CD14-positive monocyte (primary cell): ENCODE measurements around the gene B3GAT2. TPM values are rescaled to one million over a fixed set of nuclear protein-coding genes. Genes with fewer than 3 reads are reported as not detected.

Experiments
- DNase-seq, 3 donors: peaks; one replicate each; pipeline ENCODE4 v3.0.0-alpha.2; 2011 to 2022
- H2AFZ ChIP-seq: 2 replicates; pipeline ENCODE4 v1.6.0; 2012; ENCODE audit warnings: mild to moderate bottlenecking, low read depth, low read length, inconsistent platforms; ENCODE audit not compliant: insufficient read depth, poor library complexity, severe bottlenecking
- H3K27ac ChIP-seq, 2 donors: 1 replicate in 1 of 2; 2 replicates in 1 of 2; pipeline ENCODE4 v1.5.1; 2012 to 2013; ENCODE audit warnings: low read length in 2 of 2, control low read depth in 1 of 2, inconsistent platforms in 1 of 2, low read depth in 1 of 2, mild to moderate bottlenecking in 1 of 2
- H3K27me3 ChIP-seq, 2 donors: one replicate each; pipeline versions ENCODE4 v1.6.0 to v1.6.1; 2011 to 2013; ENCODE audit warnings: low read length in 2 of 2; ENCODE audit not compliant: control insufficient read depth in 2 of 2, insufficient read depth in 2 of 2
- H3K36me3 ChIP-seq, 2 donors: replicated peaks in 1 of 2; 1 replicate in 1 of 2; 2 replicates in 1 of 2; pipeline versions ENCODE4 v1.5.1 to v1.6.1; 2012 to 2013; ENCODE audit warnings: low read length in 2 of 2, control low read depth in 1 of 2, inconsistent platforms in 1 of 2, mild to moderate bottlenecking in 1 of 2; ENCODE audit not compliant: insufficient read depth in 2 of 2, control insufficient read depth in 1 of 2
- H3K4me1 ChIP-seq, 2 donors: 1 replicate in 1 of 2; 2 replicates in 1 of 2; pipeline versions ENCODE4 v1.5.1 to v1.6.1; 2012 to 2013; ENCODE audit warnings: low read length in 2 of 2, control low read depth in 1 of 2, inconsistent platforms in 1 of 2, mild to moderate bottlenecking in 1 of 2, moderate library complexity in 1 of 2; ENCODE audit not compliant: insufficient read depth in 2 of 2, control insufficient read depth in 1 of 2
- H3K4me2 ChIP-seq: replicated peaks from 2 replicates; pipeline ENCODE3; 2012; ENCODE audit warnings: low read length, moderate library complexity, mild to moderate bottlenecking; ENCODE audit not compliant: poor library complexity, severe bottlenecking; ENCODE audit errors: extremely low read depth
- H3K4me3 ChIP-seq, 3 experiments: fragments of 200-600 bp in 1 of 3; sonication (generic) in 1 of 3; replicated peaks in 1 of 3; 1 replicate in 2 of 3; 2 replicates in 1 of 3; pipeline ENCODE4 v1.5.1; 2011 to 2013; ENCODE audit warnings: low read length in 3 of 3, mild to moderate bottlenecking in 3 of 3, control low read depth in 2 of 3, low read depth in 2 of 3, inconsistent platforms in 1 of 3, moderate library complexity in 1 of 3
- H3K79me2 ChIP-seq: 2 replicates; pipeline ENCODE4 v1.6.0; 2012; ENCODE audit warnings: mild to moderate bottlenecking, control low read depth, inconsistent platforms, low read length, moderate library complexity; ENCODE audit not compliant: insufficient read depth
- H3K9ac ChIP-seq: 2 replicates; pipeline ENCODE4 v1.6.0; 2017; ENCODE audit warnings: low read length, mild to moderate bottlenecking; ENCODE audit not compliant: insufficient read depth, poor library complexity, severe bottlenecking
- H3K9me3 ChIP-seq, 2 donors: replicated peaks in 1 of 2; 1 replicate in 1 of 2; 2 replicates in 1 of 2; pipeline versions ENCODE4 v1.5.1 to v1.6.1; 2012 to 2013; ENCODE audit warnings: low read length in 2 of 2, control low read depth in 1 of 2; ENCODE audit not compliant: control insufficient read depth in 1 of 2, insufficient read depth in 1 of 2
- H4K20me1 ChIP-seq: 2 replicates; pipeline ENCODE4 v1.6.0; 2012; ENCODE audit warnings: mild to moderate bottlenecking, low read length, control low read depth, moderate library complexity; ENCODE audit not compliant: insufficient read depth
- H3K27ac Mint-ChIP-seq, 7 donors: one replicate each; pipeline ENCODE4 v1.8.0; 2020; ENCODE audit warnings: mild to moderate bottlenecking in 7 of 7, mixed read lengths in 7 of 7, moderate library complexity in 6 of 7, inconsistent platforms in 2 of 7
- H3K27me3 Mint-ChIP-seq, 3 donors: one replicate each; pipeline ENCODE4 v1.8.0; 2021 to 2022; ENCODE audit warnings: low read depth in 3 of 3, mild to moderate bottlenecking in 3 of 3, mixed read lengths in 3 of 3, moderate library complexity in 3 of 3, inconsistent platforms in 1 of 3
- H3K36me3 Mint-ChIP-seq, 2 donors: one replicate each; pipeline ENCODE4 v1.8.0; 2020; ENCODE audit warnings: mixed read lengths in 2 of 2, inconsistent platforms in 1 of 2, mild to moderate bottlenecking in 1 of 2
- H3K4me1 Mint-ChIP-seq: one replicate; pipeline ENCODE4 v1.8.0; 2020; ENCODE audit warnings: mild to moderate bottlenecking, mixed read lengths
- H3K4me3 Mint-ChIP-seq, 2 donors: one replicate each; pipeline ENCODE4 v1.8.0; 2020; ENCODE audit warnings: mild to moderate bottlenecking in 2 of 2, mixed read lengths in 2 of 2, moderate library complexity in 1 of 2
- H3K9me3 Mint-ChIP-seq, 7 donors: one replicate each; pipeline ENCODE4 v1.8.0; 2020 to 2022; ENCODE audit warnings: mixed read lengths in 7 of 7, mild to moderate bottlenecking in 6 of 7, moderate library complexity in 6 of 7, inconsistent platforms in 2 of 7
- CTCF ChIP-seq: fragments of 200-600 bp; IDR thresholded peaks from one replicate; pipeline ENCODE4 v1.8.0; 2022; ENCODE audit warnings: antibody characterized with exemption, mild to moderate bottlenecking
- WGBS: methylation state at CpG from one replicate; pipeline ENCODE4 v1.1.5; 2013; ENCODE audit warnings: missing lambda C conversion rate; ENCODE audit not compliant: insufficient coverage; 5-methylcytosine and 5-hydroxymethylcytosine counted together
- intact Hi-C, 2 donors: fragments of 100-400 bp; cut with micrococcal nuclease; formaldehyde crosslinking; loops; one replicate each; pipeline versions ENCODE4 v1.15.0 to v1.15.1; 2023
- polyA plus RNA-seq, 3 donors: library from polyadenylated mRNA; depleted of rRNA in 1 of 3; unstranded in 2 of 3; stranded (reverse) in 1 of 3; fragments of 300-500 nt in 2 of 3; fragments of >200 nt in 1 of 3; fragmentation: Illumina TruSeq in 2 of 3; gene quantifications; 1 replicate in 2 of 3; 2 replicates in 1 of 3; pipeline ENCODE4 v1.2.3, GENCODE V29; 2012 to 2021

B3GAT2 gene
- polyA plus RNA-seq, 3 donors, result 0.03 to 0.05 TPM; not detected in 1

- Mint-ChIP-seq H3K27ac (no peak overlapping the region), H3K4me1 (no peaks in the 10 kb centered on the region), H3K27me3 (no peaks in the 10 kb centered on the region), H3K36me3 (peaks cover 15 to 23% of the 10 kb centered on the region in 2 donors), H3K4me3 (no peak overlapping the region), H3K9me3 (no peaks in the 10 kb centered on the region)
- no peaks in the 10 kb centered on the region for H4K20me1 ChIP-seq
- no peaks in the 10 kb centered on the region for H3K4me1 ChIP-seq
- no peak overlapping the region for H3K27ac ChIP-seq
- H2AFZ ChIP-seq, result no peak overlapping the region
- H3K9me3 ChIP-seq, result no peaks in the 10 kb centered on the region
- no peak overlapping the region for H3K4me3 ChIP-seq
- no peaks in the 10 kb centered on the region for H3K27me3 ChIP-seq
- no peak for DNase-seq
- peaks cover 5 to 38% of the 10 kb centered on the region in 2 donors for H3K36me3 ChIP-seq
- H3K79me2 ChIP-seq, result no peaks in the 10 kb centered on the region
- intact Hi-C loops, result no loop called here
- no peak overlapping the region for H3K4me2 ChIP-seq
- no peak for TF ChIP-seq CTCF
- no peak overlapping the region for H3K9ac ChIP-seq
These were observed 104.1 kb downstream of the B3GAT2 start for GRCh38 chr6:70852667-70853246.

GRCh38 chr6:70849348-70850069 lies 107.4 kb downstream of the B3GAT2 start:
- 100% methylated on average over 1 of the region's 1 CpG for WGBS
- Histone ChIP-seq H3K9ac (no peak overlapping the region), H3K4me1 (no peaks in the 10 kb centered on the region), H3K4me3 (no peak overlapping the region), H3K4me2 (no peak overlapping the region), H3K27me3 (no peaks in the 10 kb centered on the region), H2AFZ (no peak overlapping the region), H3K27ac (no peak overlapping the region), H3K36me3 (peaks cover 0 to 33% of the 10 kb centered on the region in 2 donors), H4K20me1 (no peaks in the 10 kb centered on the region), H3K79me2 (no peaks in the 10 kb centered on the region), H3K9me3 (no peaks in the 10 kb centered on the region)
- TF ChIP-seq CTCF, result no peak
- intact Hi-C loops, result no loop called here
- Mint-ChIP-seq H3K9me3 (peaks cover 0 to 3% (median 0%) of the 10 kb centered on the region in 7 donors), H3K4me3 (no peak overlapping the region), H3K27ac (no peak overlapping the region), H3K4me1 (no peaks in the 10 kb centered on the region), H3K27me3 (no peaks in the 10 kb centered on the region), H3K36me3 (peaks cover 18 to 27% of the 10 kb centered on the region in 2 donors)
- peak in 1 of 3 donors; percentile 10 for DNase-seq
